NOMO-1 treated with dmso at 0.1 percent for 144 hours (cell line): ENCODE measurements around the gene SDHB.
A peak's percentile ranks its signal among the peaks of the same experiment; 100 is the strongest.
"Not testable (repeated sequence)": the region's sequence is repeated elsewhere in the genome, so short reads cannot be mapped to it uniquely, and the experiment has no call there.

ENCODE experiments used
- DNase-seq: peaks from one replicate; lab custom pipeline; 2025; ENCODE audit not compliant: unreplicated experiment; lab: John Stamatoyannopoulos, UW

Gene SDHB

GRCh38 chr1:17075470-17076255, 21.8 kb upstream of the SDHB start:
- peak; percentile 18 for DNase-seq

DNA sequence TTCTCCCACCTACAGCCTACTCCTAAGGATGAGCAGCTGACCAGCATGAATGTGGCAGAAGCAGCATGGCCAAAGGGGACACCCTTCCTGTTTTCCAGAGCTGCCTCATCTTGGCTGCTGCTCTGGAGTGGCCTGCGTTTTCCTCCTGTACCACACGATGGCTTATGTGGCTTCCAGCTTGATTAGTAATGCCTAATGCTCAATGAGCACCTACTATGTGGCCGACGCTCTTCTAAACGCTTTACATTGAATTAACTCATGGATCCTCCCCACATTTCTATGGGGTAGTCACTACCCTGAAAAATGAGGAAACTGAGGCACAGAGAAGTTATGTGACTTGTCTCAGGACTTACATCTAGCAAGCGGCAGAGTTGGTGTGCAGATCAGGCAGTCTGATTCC, 18.0 kb upstream of the SDHB start:
- DNase-seq: no peak

DNA sequence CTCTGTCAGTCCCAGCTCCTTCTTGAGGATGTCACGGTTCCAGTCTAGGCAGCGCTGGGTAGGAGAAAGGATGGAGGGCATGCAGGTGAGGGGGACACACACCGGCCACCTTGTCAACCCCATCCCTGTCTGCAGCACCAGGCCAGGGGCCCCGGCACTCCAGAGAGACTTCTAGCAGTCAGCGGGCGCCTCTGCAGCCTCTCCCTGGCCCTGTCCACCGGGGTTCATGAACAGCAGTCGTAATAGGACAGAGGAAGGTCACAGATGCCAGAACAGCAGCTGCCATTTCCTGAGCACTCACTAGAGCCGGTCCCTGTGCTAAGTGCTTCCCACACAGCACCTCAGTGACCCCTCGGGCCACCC, 16.3 kb upstream of the SDHB start:
- DNase-seq: no peak

DNA sequence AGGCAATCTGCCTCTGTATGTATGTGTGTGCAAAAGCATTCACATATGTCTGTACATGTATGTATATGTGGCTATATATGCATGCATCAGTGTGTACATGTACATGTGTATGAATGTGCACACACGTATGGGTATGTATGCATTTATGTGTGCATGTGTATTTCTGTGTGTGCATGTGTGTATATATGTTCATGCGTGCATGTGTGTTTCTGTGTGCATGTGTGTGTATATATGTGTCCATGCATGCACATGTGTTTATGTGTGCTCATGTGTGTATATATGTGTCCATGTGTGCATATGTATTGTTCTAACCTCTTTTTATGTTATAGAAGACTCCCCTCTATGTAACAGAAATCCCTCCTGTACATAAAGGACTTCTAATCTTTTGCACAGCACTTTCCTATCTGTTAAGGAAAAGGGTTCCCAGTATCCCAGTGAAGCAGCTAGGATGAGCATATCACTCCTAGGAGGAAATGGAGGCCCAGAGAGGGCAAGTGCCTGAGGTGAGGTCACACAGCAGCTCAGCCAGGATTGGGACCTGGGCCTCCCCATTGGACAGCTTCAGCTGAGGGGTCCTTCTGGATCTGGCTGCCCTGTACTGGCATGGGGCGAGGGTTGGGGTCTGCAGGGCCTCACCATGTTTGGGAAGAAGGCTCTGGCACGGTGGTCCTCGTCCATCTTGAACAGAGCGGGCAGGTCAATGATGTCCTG, 15.8 kb upstream of the SDHB start:
- no peak for DNase-seq

- DNase-seq: no peak
These were observed 15.0 kb upstream of the SDHB start for GRCh38 chr1:17068789-17069188.

- no peak for DNase-seq
These were observed 13.8 kb upstream of the SDHB start for GRCh38 chr1:17067465-17068240.

GRCh38 chr1:17067069-17067426, 13.2 kb upstream of the SDHB start:
- DNase-seq: peak; percentile 76

DNA sequence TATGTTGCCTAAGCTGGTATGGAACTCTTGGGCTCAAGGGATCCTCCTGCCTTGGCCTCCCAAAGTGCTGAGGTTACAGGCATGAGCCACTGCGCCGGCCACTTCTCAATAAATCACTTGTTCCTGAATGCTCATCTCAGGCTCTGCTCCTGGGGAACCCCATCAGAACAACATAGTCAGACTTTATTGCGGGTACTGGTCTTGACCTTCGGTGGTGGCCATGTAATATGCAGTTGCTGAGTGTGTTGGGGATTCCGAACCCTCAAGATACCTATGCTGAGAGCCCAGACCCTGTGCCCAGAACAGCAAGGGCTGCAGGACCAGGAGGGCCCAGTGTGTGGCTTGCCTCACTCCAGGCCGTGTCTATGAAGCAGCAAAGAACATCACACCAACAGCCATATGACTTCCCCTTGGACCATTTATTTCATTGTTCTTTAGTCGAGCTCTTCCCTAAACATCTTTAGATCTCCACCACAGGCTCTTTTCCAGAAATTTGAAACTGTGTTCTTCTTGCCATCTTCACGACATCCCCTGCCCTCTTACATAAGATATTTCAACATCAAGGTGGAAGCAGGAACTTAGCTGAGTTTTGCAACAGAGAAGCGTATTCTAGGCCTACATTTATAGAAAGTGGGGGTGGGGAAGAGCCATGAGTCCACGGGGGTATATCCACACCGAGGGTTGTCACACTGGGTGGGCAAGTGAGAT, 12.7 kb upstream of the SDHB start:
- peak; percentile 89 for DNase-seq

DNA sequence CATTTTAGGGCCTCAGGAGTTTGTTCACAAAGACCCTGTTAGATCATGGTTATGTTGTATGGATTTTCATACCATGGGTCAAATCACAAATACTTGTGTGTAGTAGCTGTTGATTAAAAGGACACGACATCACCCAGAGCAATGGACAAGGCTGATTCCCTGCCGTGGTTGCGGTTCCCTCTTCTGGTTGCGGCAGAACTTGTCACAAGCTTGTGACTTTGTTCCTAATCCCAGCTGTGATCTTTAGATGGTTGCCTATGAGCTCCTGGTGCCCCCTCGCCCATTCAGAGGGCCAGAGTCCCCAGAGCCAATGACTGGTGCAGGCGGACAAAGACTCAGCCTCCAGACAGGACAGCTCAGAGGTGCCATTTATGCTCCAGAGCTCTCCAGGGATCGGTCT, 11.8 kb upstream of the SDHB start:
- DNase-seq: no peak

- not testable (repeated sequence) for DNase-seq
These were observed 8.9 kb upstream of the SDHB start for GRCh38 chr1:17062751-17063150.

DNA sequence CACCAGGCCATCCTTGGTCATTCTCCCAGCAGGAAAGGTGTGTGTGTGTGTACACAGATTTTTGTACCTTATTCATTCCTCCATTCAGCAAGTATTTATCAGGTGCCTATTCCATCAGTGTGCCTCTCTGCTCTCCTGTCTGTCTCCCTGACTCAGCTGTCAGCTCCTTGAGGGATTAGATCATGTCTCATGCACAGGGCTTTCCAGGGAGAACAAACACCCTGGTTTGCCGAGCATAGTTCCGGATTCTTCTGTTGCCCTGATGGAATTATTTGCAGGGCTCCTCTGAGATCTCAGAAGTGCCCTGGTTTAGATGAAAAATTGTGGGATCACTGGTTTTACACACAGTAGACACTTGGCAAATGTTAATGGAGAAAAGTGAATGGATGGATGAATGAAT, 8.1 kb upstream of the SDHB start:
- DNase-seq: no peak

- DNase-seq: no peak
These were observed 7.7 kb upstream of the SDHB start for GRCh38 chr1:17061486-17061885.

DNA sequence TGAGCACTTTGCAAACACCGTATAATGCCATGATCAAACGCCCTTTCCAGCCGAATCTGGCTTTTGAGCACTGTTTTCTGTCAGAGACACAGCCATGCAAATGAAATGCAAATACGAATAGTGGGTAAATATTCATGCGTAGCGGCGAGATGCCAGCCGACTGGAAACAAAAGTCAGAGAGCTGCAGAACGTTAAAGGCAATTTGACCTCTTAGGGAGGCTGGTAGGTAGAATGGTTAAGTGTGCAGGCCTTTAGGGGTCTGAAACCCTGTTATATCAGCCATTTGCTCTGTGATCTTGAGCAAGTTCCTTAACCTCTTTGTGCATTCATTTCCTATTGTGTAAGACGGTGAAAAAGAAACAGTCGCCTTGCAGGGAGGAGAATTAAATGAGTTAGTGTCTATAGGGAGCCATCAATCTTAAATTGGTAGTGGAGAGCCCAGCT, 6.5 kb upstream of the SDHB start:
- peak; percentile 67 for DNase-seq

GRCh38 chr1:17059391-17060305, 5.8 kb upstream of the SDHB start:
- DNase-seq: peak; percentile 78

DNA sequence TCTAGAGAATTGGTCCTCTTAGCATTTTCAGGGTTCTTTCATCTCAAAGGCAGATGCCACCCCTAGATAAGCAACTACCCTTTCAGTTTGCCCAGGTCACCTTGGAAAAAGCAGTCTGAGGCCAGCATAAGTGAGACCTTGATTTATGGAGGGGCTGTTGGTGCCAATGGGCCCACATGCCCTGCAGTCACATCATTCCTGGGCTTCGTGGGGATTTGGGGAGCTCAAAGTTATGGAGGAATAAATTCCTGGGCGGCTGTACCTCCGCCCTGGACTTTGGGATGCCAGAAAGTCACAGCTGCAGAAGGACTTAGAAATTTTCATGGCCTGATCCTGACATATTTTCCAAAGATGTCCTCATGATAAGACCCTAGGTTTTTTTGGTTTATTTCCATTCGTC, 2.7 kb upstream of the SDHB start:
- no peak for DNase-seq

DNA sequence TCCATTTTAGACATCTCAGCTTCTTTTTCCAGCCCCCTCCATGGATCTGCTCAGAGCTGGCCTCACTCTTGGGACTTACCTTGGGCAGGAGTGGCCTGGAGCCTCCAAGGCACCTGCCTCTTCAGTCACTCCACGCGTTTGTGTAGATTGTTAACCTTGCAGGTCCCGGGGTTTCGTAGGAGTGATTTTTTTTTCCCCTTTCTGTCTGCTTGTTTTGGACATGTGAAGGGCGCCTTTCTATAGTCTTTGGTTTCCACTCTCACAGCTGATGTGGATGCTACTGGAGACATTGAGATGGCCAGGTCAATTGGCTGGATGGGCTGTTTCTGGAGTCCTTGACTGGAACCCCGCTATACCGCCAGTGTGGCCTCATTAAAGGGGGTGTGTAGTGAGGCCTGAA, 2.0 kb upstream of the SDHB start:
- DNase-seq: no peak

DNA sequence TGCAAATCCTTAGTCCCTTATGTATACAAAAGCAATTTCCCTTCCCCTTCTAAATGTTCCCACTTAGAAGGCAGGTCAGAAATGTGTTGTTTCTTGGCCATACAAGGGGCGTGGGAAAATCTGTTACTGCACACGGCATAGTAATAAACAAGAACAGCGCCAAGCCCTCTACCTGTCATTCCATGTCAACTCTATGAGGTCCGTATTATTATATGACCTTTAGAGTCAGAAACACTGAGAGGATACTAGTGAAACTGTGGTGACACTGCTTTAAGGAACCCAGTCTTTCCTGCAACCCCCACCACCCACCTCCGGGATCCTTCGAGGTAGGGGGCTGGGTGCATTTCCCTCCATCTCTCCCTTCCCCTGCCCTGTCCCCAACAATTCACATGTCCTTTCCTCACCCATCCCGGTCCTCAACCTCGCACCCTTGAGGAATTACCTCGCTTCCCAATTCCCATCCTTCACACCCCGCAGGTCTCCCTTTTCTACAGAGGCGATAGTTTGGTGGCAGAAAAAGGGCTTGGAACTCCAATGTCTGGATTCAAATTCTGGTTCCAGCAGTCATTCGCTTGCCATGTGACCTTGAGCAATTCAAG, 647 bp downstream of the SDHB start:
- no peak for DNase-seq

DNA sequence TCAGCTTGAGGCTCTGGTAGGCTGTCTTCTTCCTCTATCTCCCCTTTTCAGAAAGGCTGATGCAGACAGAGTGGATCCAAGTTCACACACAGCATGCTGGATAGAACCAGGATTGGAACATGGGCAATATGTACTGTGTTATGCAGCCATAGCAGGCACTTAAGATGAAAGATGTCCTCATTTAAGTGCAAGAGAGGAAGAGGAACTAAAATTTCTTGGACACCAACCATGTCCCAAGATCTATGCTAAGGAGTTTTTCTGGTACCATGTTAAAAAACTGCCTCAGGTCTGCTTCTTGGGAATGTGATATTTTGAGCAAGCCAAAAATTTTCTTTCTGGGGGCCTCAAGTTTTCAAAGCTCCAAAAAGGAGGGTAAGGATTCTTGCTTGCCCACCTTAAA, 1.2 kb downstream of the SDHB start:
- DNase-seq: no peak

DNA sequence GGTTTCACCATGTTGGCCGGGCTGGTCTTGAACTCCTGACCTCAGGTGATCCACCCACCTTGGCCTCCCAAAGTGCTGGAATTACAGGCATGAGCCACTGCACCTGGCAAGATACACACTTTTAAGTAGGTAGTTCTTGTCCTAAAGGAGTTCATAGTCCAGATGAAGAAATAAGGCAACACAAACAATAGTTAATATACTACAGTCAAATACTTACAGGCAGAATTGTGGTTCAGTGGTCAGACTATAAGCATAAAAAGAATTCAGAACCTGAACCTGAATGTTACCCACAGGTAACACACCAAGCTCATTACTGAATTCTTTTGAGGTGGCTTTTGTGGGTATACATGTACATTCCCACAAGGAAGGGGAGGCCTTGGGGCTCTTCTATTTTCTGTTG, 1.8 kb downstream of the SDHB start:
- DNase-seq: no peak

DNA sequence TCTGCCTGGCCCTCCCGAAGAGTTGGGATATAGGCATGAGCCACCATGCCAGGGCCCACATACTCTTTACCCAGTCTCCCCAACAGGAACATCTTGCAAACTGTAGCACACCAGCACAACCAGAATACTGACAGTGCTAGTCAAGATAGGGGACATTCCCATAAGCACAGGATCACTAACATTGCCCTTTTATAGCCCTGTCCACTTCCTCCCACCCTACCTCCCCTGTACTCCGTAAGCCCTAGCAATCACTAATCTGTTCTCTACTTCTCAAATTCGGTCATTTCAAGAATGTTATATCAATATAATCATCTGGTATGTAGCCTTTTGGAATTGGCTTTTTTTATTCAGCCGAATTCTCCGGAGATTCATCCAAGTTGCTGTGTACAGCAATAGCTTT, 5.9 kb downstream of the SDHB start:
- DNase-seq: no peak
